ENCODE data around the gene QRFP. TPM values are rescaled to one million over a fixed set of nuclear protein-coding genes. Genes with fewer than 3 reads are reported as not detected.

QRFP gene
- total and polyA plus RNA-seq, 9 donors, result not detected

GRCh38 chr9:130898552-130898852, 1.9 kb upstream of the QRFP start:
- Histone ChIP-seq H3K4me1 (ENCODE audit: insufficient read depth) (peaks cover 3% of the 10 kb centered on the region), H3K27ac (no peak overlapping the region), H3K36me3 (no peaks in the 10 kb centered on the region), H3K27me3 (no peaks in the 10 kb centered on the region), H3K9me3 (no peaks in the 10 kb centered on the region), H3K4me3 (no peak overlapping the region)
- 33 to 47% (median 35%) methylated on average over 4 of the region's 4 CpGs for WGBS, 3 donors
- no peak for TF ChIP-seq CTCF (IDR thresholded peaks at IDR 0.05)
- TF ChIP-seq EP300 (IDR thresholded peaks at IDR 0.05), result no peak
- no peak for TF ChIP-seq POLR2A (IDR thresholded peaks at IDR 0.05)
- intact Hi-C loops (cut with DNase I), result no loop called here
- DNase-seq, result no peak

GRCh38 chr9:130897848-130898551, 1.4 kb upstream of the QRFP start:
- WGBS, 3 donors, result 55 to 70% (median 60%) methylated on average over 25 to 29 of the region's 29 CpGs
- Histone ChIP-seq H3K9me3 (no peaks in the 10 kb centered on the region), H3K4me3 (no peak overlapping the region), H3K27ac (no peak overlapping the region), H3K27me3 (no peaks in the 10 kb centered on the region), H3K36me3 (no peaks in the 10 kb centered on the region), H3K4me1 (ENCODE audit: insufficient read depth) (peaks cover 3% of the 10 kb centered on the region)
- no peak for TF ChIP-seq EP300 (IDR thresholded peaks at IDR 0.05)
- no peak for DNase-seq
- intact Hi-C loops (cut with DNase I), result no loop called here

GRCh38 chr9:130897105-130897751, 616 bp upstream of the QRFP start:
- H3K4me3 ChIP-seq, result no peak overlapping the region
- WGBS, 3 donors, result 70 to 74% (median 74%) methylated on average over 16 of the region's 16 CpGs
- no peaks in the 10 kb centered on the region for H3K36me3 ChIP-seq
- H3K27ac ChIP-seq, result no peak overlapping the region
- no peak for TF ChIP-seq EP300 (IDR thresholded peaks at IDR 0.05)
- TF ChIP-seq CTCF (IDR thresholded peaks at IDR 0.05), result no peak
- TF ChIP-seq POLR2A (IDR thresholded peaks at IDR 0.05), result no peak
- peaks cover 3% of the 10 kb centered on the region for H3K4me1 ChIP-seq (ENCODE audit: insufficient read depth)
- no peaks in the 10 kb centered on the region for H3K9me3 ChIP-seq
- no peaks in the 10 kb centered on the region for H3K27me3 ChIP-seq
- intact Hi-C loops (cut with DNase I), result no loop called here
- DNase-seq, result no peak

- intact Hi-C loops (cut with DNase I), result no loop called here
- H3K4me3 ChIP-seq, result no peak overlapping the region
- peak overlapping the region in 1 of 2 donors; percentile 20 for H3K27ac ChIP-seq
- no peak for DNase-seq
- TF ChIP-seq EP300 (IDR thresholded peaks at IDR 0.05), result no peak
- no peak for TF ChIP-seq CTCF (IDR thresholded peaks at IDR 0.05)
- TF ChIP-seq POLR2A (IDR thresholded peaks at IDR 0.05), result no peak
- 43 to 55% (median 52%) methylated on average over 24 of the region's 24 CpGs for WGBS, 3 donors
- no peaks in the 10 kb centered on the region for H3K27me3 ChIP-seq
- H3K9me3 ChIP-seq, result no peaks in the 10 kb centered on the region
- no peaks in the 10 kb centered on the region for H3K36me3 ChIP-seq
- H3K4me1 ChIP-seq (ENCODE audit: insufficient read depth), result peaks cover 3% of the 10 kb centered on the region
These were observed 955 bp downstream of the QRFP start for GRCh38 chr9:130895481-130896232.

All from ovary (tissue), 9 donors.